IMR-90 (cell line): ENCODE data around the gene TMEM163.

Source experiments
- CTCF ChIP-seq: conservative IDR thresholded peaks from 2 replicates; pipeline ENCODE4 v1.5.1; 2012; ENCODE audit warnings: mild to moderate bottlenecking, low read depth, low read length, improper control_type of control experiment
- MAFK ChIP-seq: IDR thresholded peaks from 2 replicates; pipeline ENCODE4 v1.6.1; 2012; ENCODE audit warnings: low read depth, low read length, improper control_type of control experiment
- MAZ ChIP-seq: IDR thresholded peaks from 2 replicates; pipeline ENCODE4 v1.6.1; 2012; ENCODE audit warnings: low read depth, mild to moderate bottlenecking, low read length, improper control_type of control experiment, moderate library complexity, borderline replicate concordance
- MXI1 ChIP-seq: IDR thresholded peaks from 2 replicates; pipeline ENCODE4 v1.6.1; 2012; ENCODE audit warnings: low read depth, mild to moderate bottlenecking, low read length, moderate library complexity, borderline replicate concordance
- POLR2A ChIP-seq: IDR thresholded peaks from 2 replicates; pipeline ENCODE4 v1.6.1; 2012; ENCODE audit warnings: mild to moderate bottlenecking, low read depth, low read length
- RAD21 ChIP-seq: IDR thresholded peaks from 2 replicates; pipeline ENCODE4 v1.6.1; 2012; ENCODE audit warnings: low read length, improper control_type of control experiment
- USF2 ChIP-seq: fragments of 150-350 bp; IDR thresholded peaks from 2 replicates; pipeline ENCODE4 v1.6.1; 2017; ENCODE audit warnings: mild to moderate bottlenecking, antibody characterized with exemption, low read length, low read depth

- TF ChIP-seq CTCF (no peak), RAD21 (no peak), MXI1 (no peak), POLR2A (no peak), USF2 (no peak), MAZ (no peak), MAFK (no peak)
Measured at GRCh38 chr2:134518101-134518500, 200.7 kb downstream of the TMEM163 start.
